BJ (cell line): ENCODE data around the gene LPCAT3. TPM values are rescaled to one million over a fixed set of nuclear protein-coding genes. Genes with fewer than 3 reads are reported as not detected.

ENCODE experiments used
- CTCF ChIA-PET: fragments of 350-600 bp; formaldehyde crosslinking; extraction: SDS; loops from one replicate; lab custom pipeline; 2021; ENCODE audit warnings: antibody characterized with exemption, inconsistent platforms; lab: Yijun Ruan, JAX
- POLR2A ChIA-PET: fragments of 300-600 bp; sonication (Branson Sonifier 250); formaldehyde crosslinking; extraction: SDS; loops from one replicate; lab custom pipeline; 2021; ENCODE audit warnings: antibody characterized with exemption; lab: Charles Lee
- DNase-seq: peaks from one replicate; pipeline ENCODE4 v3.0.0-alpha.2; 2011; ENCODE audit warnings: low read depth
- H3K27me3 ChIP-seq: 2 replicates; pipeline ENCODE4 v1.6.0; 2011; ENCODE audit warnings: low read length; ENCODE audit not compliant: control insufficient read depth, insufficient read depth
- H3K36me3 ChIP-seq: 2 replicates; pipeline ENCODE4 v1.5.1; 2011; ENCODE audit warnings: low read length; ENCODE audit not compliant: control insufficient read depth, insufficient read depth
- H3K4me3 ChIP-seq: 2 replicates; pipeline ENCODE4 v1.5.1; 2011; ENCODE audit warnings: low read depth, mild to moderate bottlenecking, control low read depth, low read length
- CTCF ChIP-seq: IDR thresholded peaks from 2 replicates; pipeline ENCODE4 v1.5.1; 2011; ENCODE audit warnings: low read depth, mild to moderate bottlenecking, control low read depth, inconsistent platforms, low read length, moderate library complexity; ENCODE audit not compliant: insufficient read depth
- polyA minus RNA-seq: library from RNA; depleted of rRNA, polyadenylated mRNA; stranded (reverse); fragments of >200 nt; gene quantifications from 2 replicates; pipeline ENCODE4 v1.2.3, GENCODE V29; 2011; rRNA and poly(A)+ RNA removed
- polyA plus RNA-seq: library from polyadenylated mRNA; depleted of rRNA; stranded (reverse); fragments of >200 nt; gene quantifications from 2 replicates; pipeline ENCODE4 v1.2.3, GENCODE V29; 2011; rRNA removed

The LPCAT3 gene
- polyA plus RNA-seq (26.3 and 31.2 TPM in 2 replicates), polyA minus RNA-seq (11.9 and 14.3 TPM in 2 replicates)

- ChIA-PET POLR2A (interaction anchor here (0.8 kb wide), 1 partner anchor 90 kb away, joined by 3 read pairs; no protein-coding TSS in a partner anchor), CTCF (interaction anchor here (0.6 to 2.9 kb wide), 14 partner anchors 9 to 167 kb away, joined by 3 to 10 read pairs (median 5); partner anchors contain the start of genes C12orf57, C1R, C1S and RNU7-1)
- H3K4me3 ChIP-seq = peak within 1 kb of the TSS; percentile 76
- H3K27me3 ChIP-seq = no peaks in the 10 kb centered on the region
- no peaks in the 10 kb centered on the region for H3K36me3 ChIP-seq
- DNase-seq = peak; percentile 72
- peak; percentile 88 for TF ChIP-seq CTCF
Measured at GRCh38 chr12:7018350-7019042, at the start of gene LPCAT3. TSS of gene LPCAT3 (minus strand) at chr12:7018476. CDS start at chr12:7018424, 52 bp downstream.

- Histone ChIP-seq H3K27me3 (no peaks in the 10 kb centered on the region), H3K4me3 (no peak overlapping the region), H3K36me3 (peaks cover 23% of the 10 kb centered on the region)
- ChIA-PET CTCF (interaction anchor here (1.9 to 2.7 kb wide), 3 partner anchors 26 to 46 kb away, joined by 7 to 10 read pairs (median 9); partner anchors contain the start of genes C1R and C1RL), POLR2A (interaction anchor here (0.6 kb wide), 1 partner anchor 13 kb away, joined by 5 read pairs; no protein-coding TSS in a partner anchor)
- TF ChIP-seq CTCF = no peak
- DNase-seq = no peak
Measured at GRCh38 chr12:7067096-7067495, 48.8 kb upstream of the LPCAT3 start.

GRCh38 chr12:7066596-7066995, 48.3 kb upstream of the LPCAT3 start:
- ChIA-PET POLR2A (interaction anchor here (0.6 kb wide), 1 partner anchor 9 kb away, joined by 3 read pairs; no protein-coding TSS in a partner anchor), CTCF (interaction anchor here (2.7 kb wide), 1 partner anchor 26 kb away, joined by 9 read pairs; the partner anchor contains the start of gene C1R)
- TF ChIP-seq CTCF = no peak
- DNase-seq = no peak
- Histone ChIP-seq H3K27me3 (no peaks in the 10 kb centered on the region), H3K36me3 (peaks cover 23% of the 10 kb centered on the region), H3K4me3 (no peak overlapping the region)

- TF ChIP-seq CTCF = no peak
- H3K36me3 ChIP-seq = peaks cover 21% of the 10 kb centered on the region
- DNase-seq = no peak
- H3K4me3 ChIP-seq = no peak overlapping the region
- POLR2A ChIA-PET = interaction anchor here (0.6 kb wide), 2 partner anchors 8 to 14 kb away, joined by 3 read pairs; no protein-coding TSS in a partner anchor
- H3K27me3 ChIP-seq = no peaks in the 10 kb centered on the region
- CTCF ChIA-PET = interaction anchor here (1.0 to 1.4 kb wide), 2 partner anchors 28 to 48 kb away, joined by 3 to 5 read pairs; partner anchors contain the start of gene C1R
Measured at GRCh38 chr12:7065073-7065623, 46.9 kb upstream of the LPCAT3 start.

GRCh38 chr12:7064516-7064915, 46.2 kb upstream of the LPCAT3 start:
- Histone ChIP-seq H3K36me3 (peaks cover 18% of the 10 kb centered on the region), H3K27me3 (no peaks in the 10 kb centered on the region), H3K4me3 (no peak overlapping the region)
- CTCF ChIA-PET = interaction anchor here (1.0 to 1.9 kb wide), 4 partner anchors 9 to 49 kb away, joined by 3 to 5 read pairs (median 4); partner anchors contain the start of genes C1R and C1RL
- POLR2A ChIA-PET = no interaction called here
- no peak for TF ChIP-seq CTCF
- no peak for DNase-seq
